ENCODE measurements around the gene TBC1D8. TPM values are rescaled to one million over a fixed set of nuclear protein-coding genes. Genes with fewer than 3 reads are reported as not detected.

Gene TBC1D8
- total and polyA plus RNA-seq, 4 donors = 10.4 to 38.6 (median 13.4) TPM

DNA sequence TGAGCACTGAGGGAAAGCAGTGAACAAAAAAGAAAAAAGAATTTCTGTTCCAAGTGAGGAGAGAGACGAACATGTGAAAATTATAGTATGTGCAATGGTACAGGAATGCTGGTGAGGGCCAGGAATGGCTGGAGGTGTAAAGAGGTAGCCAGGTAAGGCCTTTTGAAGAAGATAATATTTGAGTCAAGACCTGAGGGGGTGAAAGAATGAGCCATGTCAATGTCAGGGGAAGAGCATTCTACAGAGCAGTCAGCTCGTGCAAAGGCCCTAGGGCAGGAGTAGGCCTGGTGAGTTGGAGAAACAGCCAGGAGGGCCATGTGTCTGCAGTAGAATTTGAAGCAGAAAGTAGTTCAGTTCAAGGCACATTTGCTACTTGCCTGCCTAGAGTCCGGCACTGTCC is 161.5 kb downstream of the TBC1D8 start:
- H3K9ac ChIP-seq (ENCODE audit: low read depth in 1 of 2, low read length in 2 of 2) = no peak overlapping the region
- no peaks in the 10 kb centered on the region for H3K9me3 ChIP-seq (ENCODE audit: control insufficient read depth in 4 of 4, low read length in 3 of 4)
- TF ChIP-seq TAF1 (conservative IDR thresholded peaks at IDR 0.05) = no peak
- TF ChIP-seq RAD21 (IDR thresholded peaks at IDR 0.05) = no peak
- TF ChIP-seq HNF4G (IDR thresholded peaks at IDR 0.05) = no peak
- no peak for TF ChIP-seq NR2F2 (IDR thresholded peaks at IDR 0.05)
- TF ChIP-seq FOXA2 (IDR thresholded peaks at IDR 0.05) = no peak
- TF ChIP-seq GABPA (IDR thresholded peaks at IDR 0.05 in 1 of 2, conservative IDR thresholded peaks at IDR 0.05 in 1 of 2) = no peak
- no peak for TF ChIP-seq YY1 (IDR thresholded peaks at IDR 0.05)
- TF ChIP-seq EGR1 (IDR thresholded peaks at IDR 0.05; ENCODE audit: low read depth in 2 of 2) = no peak
- TF ChIP-seq, protein P1, sequence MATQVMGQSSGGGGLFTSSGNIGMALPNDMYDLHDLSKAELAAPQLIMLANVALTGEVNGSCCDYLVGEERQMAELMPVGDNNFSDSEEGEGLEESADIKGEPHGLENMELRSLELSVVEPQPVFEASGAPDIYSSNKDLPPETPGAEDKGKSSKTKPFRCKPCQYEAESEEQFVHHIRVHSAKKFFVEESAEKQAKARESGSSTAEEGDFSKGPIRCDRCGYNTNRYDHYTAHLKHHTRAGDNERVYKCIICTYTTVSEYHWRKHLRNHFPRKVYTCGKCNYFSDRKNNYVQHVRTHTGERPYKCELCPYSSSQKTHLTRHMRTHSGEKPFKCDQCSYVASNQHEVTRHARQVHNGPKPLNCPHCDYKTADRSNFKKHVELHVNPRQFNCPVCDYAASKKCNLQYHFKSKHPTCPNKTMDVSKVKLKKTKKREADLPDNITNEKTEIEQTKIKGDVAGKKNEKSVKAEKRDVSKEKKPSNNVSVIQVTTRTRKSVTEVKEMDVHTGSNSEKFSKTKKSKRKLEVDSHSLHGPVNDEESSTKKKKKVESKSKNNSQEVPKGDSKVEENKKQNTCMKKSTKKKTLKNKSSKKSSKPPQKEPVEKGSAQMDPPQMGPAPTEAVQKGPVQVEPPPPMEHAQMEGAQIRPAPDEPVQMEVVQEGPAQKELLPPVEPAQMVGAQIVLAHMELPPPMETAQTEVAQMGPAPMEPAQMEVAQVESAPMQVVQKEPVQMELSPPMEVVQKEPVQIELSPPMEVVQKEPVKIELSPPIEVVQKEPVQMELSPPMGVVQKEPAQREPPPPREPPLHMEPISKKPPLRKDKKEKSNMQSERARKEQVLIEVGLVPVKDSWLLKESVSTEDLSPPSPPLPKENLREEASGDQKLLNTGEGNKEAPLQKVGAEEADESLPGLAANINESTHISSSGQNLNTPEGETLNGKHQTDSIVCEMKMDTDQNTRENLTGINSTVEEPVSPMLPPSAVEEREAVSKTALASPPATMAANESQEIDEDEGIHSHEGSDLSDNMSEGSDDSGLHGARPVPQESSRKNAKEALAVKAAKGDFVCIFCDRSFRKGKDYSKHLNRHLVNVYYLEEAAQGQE (IDR thresholded peaks at IDR 0.05) = no peak
- TF ChIP-seq, protein P2, sequence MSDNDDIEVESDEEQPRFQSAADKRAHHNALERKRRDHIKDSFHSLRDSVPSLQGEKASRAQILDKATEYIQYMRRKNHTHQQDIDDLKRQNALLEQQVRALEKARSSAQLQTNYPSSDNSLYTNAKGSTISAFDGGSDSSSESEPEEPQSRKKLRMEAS (IDR thresholded peaks at IDR 0.05) = no peak
- no peak for TF ChIP-seq HNF4A (conservative IDR thresholded peaks at IDR 0.05)
- TF ChIP-seq ATF3 (IDR thresholded peaks at IDR 0.05) = no peak
- no peak for TF ChIP-seq RXRA (IDR thresholded peaks at IDR 0.05)
- TF ChIP-seq FOXA1 (IDR thresholded peaks at IDR 0.05) = no peak
- TF ChIP-seq CTCF (IDR thresholded peaks at IDR 0.05; ENCODE audit: low read depth, low read length, missing input control) = no peak
- TF ChIP-seq JUND (IDR thresholded peaks at IDR 0.05) = no peak
- H3K36me3 ChIP-seq (ENCODE audit: control insufficient read depth in 4 of 4, insufficient read depth in 3 of 4, low read depth in 1 of 4, low read length in 3 of 4) = peaks cover 0 to 10% (median 2%) of the 10 kb centered on the region in 4 donors
- 98% methylated on average over 3 of the region's 3 CpGs for WGBS
- no peak overlapping the region for H3K4me3 ChIP-seq (ENCODE audit: low read depth in 1 of 3, low read length in 3 of 3)
- H3K27ac ChIP-seq (ENCODE audit: low read depth in 1 of 2, low read length in 2 of 2) = no peak overlapping the region
- no peak for DNase-seq (ENCODE audit: low spot score)
- no peaks in the 10 kb centered on the region for H3K4me1 ChIP-seq (ENCODE audit: control insufficient read depth in 4 of 4, insufficient read depth in 4 of 4, low read length in 3 of 4)
- no peaks in the 10 kb centered on the region for H3K27me3 ChIP-seq (ENCODE audit: control insufficient read depth in 4 of 4, insufficient read depth in 4 of 4, low read length in 3 of 4)

- no peaks in the 10 kb centered on the region for H3K27me3 ChIP-seq (ENCODE audit: control insufficient read depth in 4 of 4, insufficient read depth in 4 of 4, low read length in 3 of 4)
- H3K9me3 ChIP-seq (ENCODE audit: control insufficient read depth in 4 of 4, low read length in 3 of 4) = no peaks in the 10 kb centered on the region
- no peak overlapping the region for H3K9ac ChIP-seq (ENCODE audit: low read depth in 1 of 2, low read length in 2 of 2)
- no peak overlapping the region for H3K27ac ChIP-seq (ENCODE audit: low read depth in 1 of 2, low read length in 2 of 2)
- no peak for TF ChIP-seq YY1 (IDR thresholded peaks at IDR 0.05)
- TF ChIP-seq TAF1 (conservative IDR thresholded peaks at IDR 0.05) = no peak
- TF ChIP-seq, protein P3, sequence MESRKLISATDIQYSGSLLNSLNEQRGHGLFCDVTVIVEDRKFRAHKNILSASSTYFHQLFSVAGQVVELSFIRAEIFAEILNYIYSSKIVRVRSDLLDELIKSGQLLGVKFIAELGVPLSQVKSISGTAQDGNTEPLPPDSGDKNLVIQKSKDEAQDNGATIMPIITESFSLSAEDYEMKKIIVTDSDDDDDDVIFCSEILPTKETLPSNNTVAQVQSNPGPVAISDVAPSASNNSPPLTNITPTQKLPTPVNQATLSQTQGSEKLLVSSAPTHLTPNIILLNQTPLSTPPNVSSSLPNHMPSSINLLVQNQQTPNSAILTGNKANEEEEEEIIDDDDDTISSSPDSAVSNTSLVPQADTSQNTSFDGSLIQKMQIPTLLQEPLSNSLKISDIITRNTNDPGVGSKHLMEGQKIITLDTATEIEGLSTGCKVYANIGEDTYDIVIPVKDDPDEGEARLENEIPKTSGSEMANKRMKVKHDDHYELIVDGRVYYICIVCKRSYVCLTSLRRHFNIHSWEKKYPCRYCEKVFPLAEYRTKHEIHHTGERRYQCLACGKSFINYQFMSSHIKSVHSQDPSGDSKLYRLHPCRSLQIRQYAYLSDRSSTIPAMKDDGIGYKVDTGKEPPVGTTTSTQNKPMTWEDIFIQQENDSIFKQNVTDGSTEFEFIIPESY (IDR thresholded peaks at IDR 0.05) = no peak
- no peak for TF ChIP-seq JUND (IDR thresholded peaks at IDR 0.05)
- no peak for TF ChIP-seq ATF3 (IDR thresholded peaks at IDR 0.05)
- peaks cover 0 to 10% (median 2%) of the 10 kb centered on the region in 4 donors for H3K36me3 ChIP-seq (ENCODE audit: control insufficient read depth in 4 of 4, insufficient read depth in 3 of 4, low read depth in 1 of 4, low read length in 3 of 4)
- no peak overlapping the region for H3K4me3 ChIP-seq (ENCODE audit: low read depth in 1 of 3, low read length in 3 of 3)
- no peak for DNase-seq (ENCODE audit: low spot score)
- WGBS = 90% methylated on average over 8 of the region's 8 CpGs
- H3K4me1 ChIP-seq (ENCODE audit: control insufficient read depth in 4 of 4, insufficient read depth in 4 of 4, low read length in 3 of 4) = peaks cover 0 to 2% (median 0%) of the 10 kb centered on the region in 4 donors
These were observed 162.4 kb downstream of the TBC1D8 start for GRCh38 chr2:100988630-100989417.
